Endothelial cell of umbilical vein (primary cell): ENCODE measurements around the gene RNF25. TPM values are rescaled to one million over a fixed set of nuclear protein-coding genes. Genes with fewer than 3 reads are reported as not detected.

Source experiments
- BruUV-seq: library from RNA; stranded (reverse); fragments of 400-500 nt; replicated peaks from 2 replicates; lab custom pipeline; 2021; lab: Mats Ljungman, UMichigan
- CTCF ChIA-PET: fragments of 300-600, 350-600 bp; sonication (Branson Sonifier 250); formaldehyde crosslinking; loops from one replicate; lab custom pipeline; 2021; ENCODE audit warnings: antibody characterized with exemption, inconsistent platforms; lab: Charles Lee
- POLR2A ChIA-PET: fragments of 300-600, 350-600 bp; sonication (Branson Sonifier 250); formaldehyde crosslinking; loops from one replicate; lab custom pipeline; 2021; ENCODE audit warnings: antibody characterized with exemption, inconsistent platforms; lab: Charles Lee
- DNase-seq: peaks from one replicate; pipeline ENCODE4 v3.0.0-alpha.2; 2011; ENCODE audit warnings: low read depth, low spot score
- FAIRE-seq: peaks from 2 replicates; lab custom pipeline; 2011; peaks lifted over from hg19 to GRCh38; lab: Jason Lieb, UNC
- H2AFZ ChIP-seq: 2 replicates; pipeline ENCODE4 v1.6.0; 2012; ENCODE audit warnings: low read depth, low read length, control low read depth, inconsistent platforms
- H3K27ac ChIP-seq: 2 replicates; pipeline ENCODE4 v1.5.1; 2011; ENCODE audit warnings: low read depth, mild to moderate bottlenecking, control low read depth, low read length, moderate library complexity; ENCODE audit not compliant: insufficient read depth
- H3K27me3 ChIP-seq, 2 experiments: 2 replicates each; pipeline versions ENCODE4 v1.6.0 to v1.6.1; 2011; ENCODE audit warnings: low read length in 2 of 2, mixed read lengths in 1 of 2; ENCODE audit not compliant: control insufficient read depth in 2 of 2, insufficient read depth in 2 of 2
- H3K36me3 ChIP-seq, 2 experiments: 2 replicates in 1 of 2; 3 replicates in 1 of 2; pipeline ENCODE4 v1.5.1; 2011; ENCODE audit warnings: low read length in 2 of 2, mild to moderate bottlenecking in 1 of 2, moderate library complexity in 1 of 2; ENCODE audit not compliant: control insufficient read depth in 2 of 2, insufficient read depth in 2 of 2; ENCODE audit errors: extremely low read depth in 1 of 2
- H3K4me1 ChIP-seq: 3 replicates; pipeline ENCODE4 v1.5.1; 2011; ENCODE audit warnings: mild to moderate bottlenecking, low read length; ENCODE audit not compliant: control insufficient read depth, insufficient read depth; ENCODE audit errors: extremely low read depth
- H3K4me2 ChIP-seq: 2 replicates; pipeline ENCODE4 v1.6.1; 2011; ENCODE audit warnings: low read length, control low read depth, mixed read lengths; ENCODE audit not compliant: insufficient read depth
- H3K4me3 ChIP-seq, 3 experiments: fragments of 200-600 bp in 1 of 3; sonication (generic), shearing (Covaris generic) in 1 of 3; replicated peaks in 1 of 3; 2 replicates each; pipeline ENCODE4 v1.5.1; 2011 to 2016; ENCODE audit warnings: control low read depth in 3 of 3, low read length in 3 of 3, mild to moderate bottlenecking in 2 of 3, inconsistent platforms in 1 of 3, low read depth in 1 of 3, moderate library complexity in 1 of 3; ENCODE audit not compliant: insufficient read depth in 1 of 3
- H3K79me2 ChIP-seq: 2 replicates; pipeline ENCODE4 v1.6.0; 2012; ENCODE audit warnings: low read length, inconsistent platforms; ENCODE audit not compliant: control insufficient read depth, insufficient read depth
- H3K9ac ChIP-seq: replicated peaks from 2 replicates; pipeline ENCODE3; 2011; ENCODE audit warnings: low read length, control low read depth; ENCODE audit not compliant: insufficient read depth; ENCODE audit errors: extremely low read depth
- H3K9me1 ChIP-seq: replicated peaks from 3 replicates; pipeline ENCODE4 v1.6.0; 2011; ENCODE audit warnings: mild to moderate bottlenecking, low read length; ENCODE audit not compliant: control insufficient read depth, insufficient read depth; ENCODE audit errors: extremely low read depth
- H3K9me3 ChIP-seq: replicated peaks from 2 replicates; pipeline ENCODE4 v1.5.1; 2012; ENCODE audit warnings: low read length, inconsistent platforms; ENCODE audit not compliant: control insufficient read depth, insufficient read depth
- H4K20me1 ChIP-seq: replicated peaks from 2 replicates; pipeline ENCODE3; 2011; ENCODE audit warnings: mild to moderate bottlenecking, low read length; ENCODE audit not compliant: control insufficient read depth, insufficient read depth; ENCODE audit errors: extremely low read depth
- CTCF ChIP-seq, 2 donors: IDR thresholded peaks; 1 replicate in 1 of 2; 2 replicates in 1 of 2; pipeline ENCODE4 v1.5.1; 2011; ENCODE audit warnings: low read length in 2 of 2, mild to moderate bottlenecking in 2 of 2, moderate library complexity in 2 of 2, control low read depth in 1 of 2, inconsistent platforms in 1 of 2, low read depth in 1 of 2; ENCODE audit not compliant: insufficient read depth in 1 of 2; ENCODE audit errors: extremely low read depth in 1 of 2
- EZH2 ChIP-seq: IDR thresholded peaks from 2 replicates; pipeline ENCODE4 v1.6.1; 2012; ENCODE audit warnings: borderline replicate concordance, low read depth, mild to moderate bottlenecking, moderate library complexity, low read length, inconsistent platforms; ENCODE audit not compliant: severe bottlenecking
- FOS ChIP-seq: IDR thresholded peaks from 2 replicates; pipeline ENCODE4 v1.6.1; 2011; ENCODE audit warnings: mild to moderate bottlenecking, low read length, moderate library complexity, borderline replicate concordance; ENCODE audit not compliant: insufficient read depth
- JUN ChIP-seq: IDR thresholded peaks from 2 replicates; pipeline ENCODE4 v1.6.1; 2011; ENCODE audit warnings: borderline replicate concordance, low read depth; ENCODE audit not compliant: insufficient read length, insufficient read depth
- MAX ChIP-seq: IDR thresholded peaks from 2 replicates; pipeline ENCODE4 v1.6.1; 2011; ENCODE audit not compliant: insufficient read depth, insufficient read length
- POLR2A ChIP-seq: IDR thresholded peaks from 2 replicates; pipeline ENCODE4 v1.6.1; 2012; ENCODE audit warnings: low read depth, mild to moderate bottlenecking, control low read depth, low read length
- dilution Hi-C: fragments of 300-500 bp; cut with MboI; formaldehyde crosslinking; loops from one replicate; pipeline ENCODE4 v1.15.0; 2019; ENCODE audit warnings: low sequenced_read_pairs; ENCODE audit not compliant: extremely low pct_ligation_motif_present
- intact Hi-C: fragments of 100-400 bp; cut with micrococcal nuclease; formaldehyde crosslinking; loops from one replicate; pipeline ENCODE4 v1.10.0; 2022
- polyA plus RNA-seq, 4 experiments: library from polyadenylated mRNA; depleted of rRNA in 3 of 4; stranded (reverse) in 3 of 4; unstranded in 1 of 4; fragments of >200 nt; gene quantifications; 2 replicates each; pipeline versions ENCODE4 v1.2.1 to v1.2.3, GENCODE V29; 2011 to 2012; ENCODE audit warnings: missing spikeins in 1 of 4
- total RNA-seq: library from RNA; stranded (reverse); gene quantifications from 2 replicates; pipeline ENCODE4 v1.2.3, GENCODE V29; 2021

Gene RNF25
- total and polyA plus RNA-seq, 2 donors (not counting 3 experiments of a cell fraction or from before 2014, with no cell fraction given): 38.2 to 61.1 TPM

GRCh38 chr2:218718058-218718457 is 46.3 kb upstream of the RNF25 start:
- no peak overlapping the region for H3K27ac ChIP-seq
- BruUV-seq: no TSS peak
- H2AFZ ChIP-seq: no peak overlapping the region
- FAIRE-seq (no peak), DNase-seq (no peak)
- no peak overlapping the region for H3K4me3 ChIP-seq
- no peak for TF ChIP-seq EZH2
- TF ChIP-seq MAX: no peak
- peaks cover 2% of the 10 kb centered on the region in 2 experiments for H3K36me3 ChIP-seq
- POLR2A ChIA-PET: no interaction called here
- peaks cover 71% of the 10 kb centered on the region for H3K79me2 ChIP-seq
- H3K9me3 ChIP-seq: no peaks in the 10 kb centered on the region
- H3K27me3 ChIP-seq: no peaks in the 10 kb centered on the region
- no peaks in the 10 kb centered on the region for H4K20me1 ChIP-seq
- intact Hi-C loops (no loop called here), dilution Hi-C loops (no loop called here)
- H3K9ac ChIP-seq: no peak overlapping the region
- H3K4me2 ChIP-seq: no peak overlapping the region
- H3K4me1 ChIP-seq: peaks cover 7% of the 10 kb centered on the region
- CTCF ChIA-PET: interaction anchor here (1.0 to 1.3 kb wide), 3 partner anchors 9 to 158 kb away, joined by 3 read pairs; no protein-coding TSS in a partner anchor
- H3K9me1 ChIP-seq: no peaks in the 10 kb centered on the region

GRCh38 chr2:218717262-218717661 is 45.5 kb upstream of the RNF25 start:
- CTCF ChIA-PET: interaction anchor here (0.7 to 1.3 kb wide), 4 partner anchors 9 to 159 kb away, joined by 3 to 4 read pairs (median 3); no protein-coding TSS in a partner anchor
- dilution Hi-C loops: no loop called here
- peaks cover 71% of the 10 kb centered on the region for H3K79me2 ChIP-seq

More at GRCh38 chr2:218717262-218717661, 45.5 kb upstream of the RNF25 start:
- intact Hi-C loops: no loop called here
- Histone ChIP-seq H3K27ac (no peak overlapping the region), H3K4me3 (no peak overlapping the region), H3K9me3 (no peaks in the 10 kb centered on the region), H3K9ac (no peak overlapping the region), H4K20me1 (no peaks in the 10 kb centered on the region), H2AFZ (no peak overlapping the region), H3K27me3 (no peaks in the 10 kb centered on the region), H3K9me1 (no peaks in the 10 kb centered on the region), H3K4me2 (no peak overlapping the region), H3K4me1 (peaks cover 3% of the 10 kb centered on the region), H3K36me3 (peaks cover 2% of the 10 kb centered on the region in 2 experiments)
- POLR2A ChIA-PET: interaction anchor here (0.6 to 0.7 kb wide), 2 partner anchors 18 to 237 kb away, joined by 3 to 5 read pairs; no protein-coding TSS in a partner anchor
- BruUV-seq: no TSS peak
- FAIRE-seq (no peak), DNase-seq (no peak)
- TF ChIP-seq CTCF (IDR thresholded peaks at IDR 0.05; ENCODE audit: extremely low read depth in 1 of 2, insufficient read depth in 1 of 2, low read depth in 1 of 2, low read length in 2 of 2) (no peak), FOS (no peak), EZH2 (no peak), POLR2A (no peak), JUN (peak; percentile 2)
